Osteoblast (primary cell): ENCODE data around the gene ZC3H14. TPM values are rescaled to one million over a fixed set of nuclear protein-coding genes. Genes with fewer than 3 reads are reported as not detected.
"Not testable (repeated sequence)": the region's sequence is repeated elsewhere in the genome, so short reads cannot be mapped to it uniquely, and the experiment has no call there.

Experiments used
- DNase-seq: peaks from one replicate; pipeline ENCODE4 v3.0.0; 2011; ENCODE audit warnings: low spot score, mixed read lengths; ENCODE audit not compliant: insufficient read length; ENCODE audit errors: missing footprints
- H2AFZ ChIP-seq: 2 replicates; pipeline ENCODE4 v1.6.0; 2011; ENCODE audit warnings: mild to moderate bottlenecking, low read length
- H3K27ac ChIP-seq: 2 replicates; pipeline ENCODE4 v1.5.1; 2011; ENCODE audit warnings: mild to moderate bottlenecking, low read depth, low read length, moderate library complexity
- H3K27me3 ChIP-seq: 2 replicates; pipeline ENCODE4 v1.6.0; 2012; ENCODE audit warnings: mild to moderate bottlenecking, control low read depth, inconsistent platforms, low read length, moderate library complexity; ENCODE audit not compliant: insufficient read depth
- H3K36me3 ChIP-seq: 2 replicates; pipeline ENCODE4 v1.5.1; 2011; ENCODE audit warnings: mild to moderate bottlenecking, low read length, control low read depth, moderate library complexity; ENCODE audit not compliant: insufficient read depth
- H3K4me1 ChIP-seq: 2 replicates; pipeline ENCODE4 v1.5.1; 2011; ENCODE audit warnings: mild to moderate bottlenecking, low read length, control low read depth, moderate library complexity; ENCODE audit not compliant: insufficient read depth
- H3K4me2 ChIP-seq: 2 replicates; pipeline ENCODE4 v1.6.0; 2011; ENCODE audit warnings: mild to moderate bottlenecking, low read length; ENCODE audit not compliant: insufficient read depth
- H3K4me3 ChIP-seq: fragments of 200-600 bp; sonication (generic); 3 replicates; pipeline ENCODE4 v1.5.1; 2012; ENCODE audit warnings: mild to moderate bottlenecking, low read length, inconsistent platforms; ENCODE audit not compliant: insufficient read depth
- H3K79me2 ChIP-seq: 2 replicates; pipeline ENCODE4 v1.6.0; 2012; ENCODE audit warnings: mild to moderate bottlenecking, low read length, control low read depth, inconsistent platforms; ENCODE audit not compliant: insufficient read depth
- H3K9me3 ChIP-seq: 2 replicates; pipeline ENCODE4 v1.5.1; 2011; ENCODE audit warnings: low read depth, low read length, control low read depth
- H4K20me1 ChIP-seq: 2 replicates; pipeline ENCODE4 v1.6.0; 2012; ENCODE audit warnings: mild to moderate bottlenecking, low read length, control low read depth; ENCODE audit not compliant: insufficient read depth
- CTCF ChIP-seq: IDR thresholded peaks from 2 replicates; pipeline ENCODE4 v1.5.1; 2011; ENCODE audit warnings: mild to moderate bottlenecking, low read depth, low read length, moderate library complexity; ENCODE audit errors: extremely low read depth
- total RNA-seq: library from RNA; depleted of rRNA; stranded (reverse); fragments of >200 nt; gene quantifications from 2 replicates; pipeline ENCODE4 v1.2.3, GENCODE V29; 2012

Gene ZC3H14
- total RNA-seq, 1 donor = 74.6 TPM

GRCh38 chr14:88518592-88519512, 44.0 kb upstream of the ZC3H14 start:
- no peak for TF ChIP-seq CTCF
- peak overlapping the region; percentile 59 for H3K27ac ChIP-seq
- peaks cover 10% of the 10 kb centered on the region for H3K36me3 ChIP-seq
- peak overlapping the region; percentile 53 for H3K4me2 ChIP-seq
- peaks cover 3% of the 10 kb centered on the region for H4K20me1 ChIP-seq
- H2AFZ ChIP-seq = no peak overlapping the region
- no peaks in the 10 kb centered on the region for H3K27me3 ChIP-seq
- no peaks in the 10 kb centered on the region for H3K9me3 ChIP-seq
- H3K4me1 ChIP-seq = peaks cover 10% of the 10 kb centered on the region
- peaks cover 21% of the 10 kb centered on the region for H3K79me2 ChIP-seq
- DNase-seq = peak; percentile 73
- H3K4me3 ChIP-seq = no peak overlapping the region

GRCh38 chr14:88519907-88520306, 42.9 kb upstream of the ZC3H14 start:
- Histone ChIP-seq H3K27me3 (no peaks in the 10 kb centered on the region), H3K4me3 (no peak overlapping the region), H3K36me3 (peaks cover 8% of the 10 kb centered on the region), H3K79me2 (peaks cover 26% of the 10 kb centered on the region), H3K4me1 (peaks cover 10% of the 10 kb centered on the region), H2AFZ (no peak overlapping the region), H4K20me1 (peaks cover 3% of the 10 kb centered on the region), H3K9me3 (no peaks in the 10 kb centered on the region), H3K27ac (no peak overlapping the region), H3K4me2 (no peak overlapping the region)
- no peak for TF ChIP-seq CTCF
- no peak for DNase-seq

- Histone ChIP-seq H3K4me3 (no peak overlapping the region), H3K4me1 (peaks cover 10% of the 10 kb centered on the region), H4K20me1 (peaks cover 3% of the 10 kb centered on the region), H3K36me3 (no peaks in the 10 kb centered on the region), H2AFZ (no peak overlapping the region), H3K27me3 (no peaks in the 10 kb centered on the region), H3K27ac (peak overlapping the region; percentile 49), H3K4me2 (no peak overlapping the region), H3K9me3 (no peaks in the 10 kb centered on the region), H3K79me2 (peaks cover 28% of the 10 kb centered on the region)
- TF ChIP-seq CTCF = no peak
- no peak for DNase-seq
Observed at GRCh38 chr14:88521818-88522217, 41.0 kb upstream of the ZC3H14 start.

- peaks cover 28% of the 10 kb centered on the region for H3K79me2 ChIP-seq
- no peak overlapping the region for H3K4me3 ChIP-seq
- no peaks in the 10 kb centered on the region for H3K27me3 ChIP-seq
- no peaks in the 10 kb centered on the region for H3K36me3 ChIP-seq
- no peak overlapping the region for H3K4me2 ChIP-seq
- H3K9me3 ChIP-seq = no peaks in the 10 kb centered on the region
- DNase-seq = no peak
- H4K20me1 ChIP-seq = peaks cover 3% of the 10 kb centered on the region
- no peak overlapping the region for H2AFZ ChIP-seq
- H3K27ac ChIP-seq = no peak overlapping the region
- peaks cover 8% of the 10 kb centered on the region for H3K4me1 ChIP-seq
- TF ChIP-seq CTCF = no peak
Observed at GRCh38 chr14:88522393-88522792, 40.4 kb upstream of the ZC3H14 start.

GRCh38 chr14:88529889-88530288, 32.9 kb upstream of the ZC3H14 start:
- DNase-seq, H3K9me3 ChIP-seq, H2AFZ ChIP-seq, H3K4me1 ChIP-seq, H3K27ac ChIP-seq, H4K20me1 ChIP-seq, H3K27me3 ChIP-seq, H3K4me2 ChIP-seq, H3K36me3 ChIP-seq, H3K4me3 ChIP-seq: not testable (repeated sequence)
- peaks cover 19% of the 10 kb centered on the region for H3K79me2 ChIP-seq
